ENCODE measurements around the gene MDK. TPM values are rescaled to one million over a fixed set of nuclear protein-coding genes. Genes with fewer than 3 reads are reported as not detected.

Gene MDK
- total and polyA plus RNA-seq, 4 donors = 2.3 to 41.8 (median 13.5) TPM

DNA sequence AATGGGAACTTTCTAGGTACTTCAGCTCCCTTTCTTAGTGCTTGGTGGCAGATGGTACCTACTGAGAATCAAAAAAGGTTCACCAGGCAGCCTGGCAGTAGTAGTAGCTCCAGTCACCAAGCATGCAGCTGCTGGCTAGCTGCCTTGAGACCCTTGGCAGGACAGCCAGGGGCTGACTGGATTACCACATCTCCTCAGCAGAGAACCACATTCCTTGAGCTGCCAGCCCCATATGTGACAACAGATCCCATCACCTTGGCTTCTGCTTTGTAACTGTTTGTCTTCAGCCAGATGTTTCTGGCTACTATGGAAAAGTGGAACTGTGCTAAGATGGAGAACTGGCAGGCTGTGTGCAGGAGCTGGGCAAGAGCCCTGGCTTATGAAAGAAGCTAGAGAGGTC lies 49.7 kb downstream of the MDK start:
- DNase-seq (ENCODE audit: low spot score) = no peak
- no peak for TF ChIP-seq RAD21 (IDR thresholded peaks at IDR 0.05)
- no peak for TF ChIP-seq HNF4G (IDR thresholded peaks at IDR 0.05)
- no peak for TF ChIP-seq GABPA (IDR thresholded peaks at IDR 0.05 in 1 of 2, conservative IDR thresholded peaks at IDR 0.05 in 1 of 2)
- no peak for TF ChIP-seq JUND (IDR thresholded peaks at IDR 0.05)
- TF ChIP-seq HNF4A (conservative IDR thresholded peaks at IDR 0.05) = no peak
- TF ChIP-seq NR2F2 (IDR thresholded peaks at IDR 0.05) = no peak
- TF ChIP-seq FOXA2 (IDR thresholded peaks at IDR 0.05) = no peak
- TF ChIP-seq, protein P1, sequence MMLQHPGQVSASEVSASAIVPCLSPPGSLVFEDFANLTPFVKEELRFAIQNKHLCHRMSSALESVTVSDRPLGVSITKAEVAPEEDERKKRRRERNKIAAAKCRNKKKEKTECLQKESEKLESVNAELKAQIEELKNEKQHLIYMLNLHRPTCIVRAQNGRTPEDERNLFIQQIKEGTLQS (IDR thresholded peaks at IDR 0.05) = no peak

More for the DNA sequence above, 49.7 kb downstream of the MDK start:
- no peak overlapping the region for H3K4me3 ChIP-seq (ENCODE audit: low read depth in 1 of 3, low read length in 3 of 3)
- no peaks in the 10 kb centered on the region for H3K4me1 ChIP-seq (ENCODE audit: control insufficient read depth in 4 of 4, insufficient read depth in 4 of 4, low read length in 3 of 4)
- H3K27ac ChIP-seq (ENCODE audit: low read depth in 1 of 2, low read length in 2 of 2) = no peak overlapping the region
- no peaks in the 10 kb centered on the region for H3K9me3 ChIP-seq (ENCODE audit: control insufficient read depth in 4 of 4, low read length in 3 of 4)
- H3K9ac ChIP-seq (ENCODE audit: low read depth in 1 of 2, low read length in 2 of 2) = no peak overlapping the region
- H3K36me3 ChIP-seq (ENCODE audit: control insufficient read depth in 4 of 4, insufficient read depth in 3 of 4, low read depth in 1 of 4, low read length in 3 of 4) = peaks cover 2 to 36% (median 25%) of the 10 kb centered on the region in 4 donors
- no peaks in the 10 kb centered on the region for H3K27me3 ChIP-seq (ENCODE audit: control insufficient read depth in 4 of 4, insufficient read depth in 4 of 4, low read length in 3 of 4)

Small RNAs within 50 kb of the gene (small RNA-seq; reads per million reads assigned to genes)
- gene MIR4688 = not detected

Other genes starting within 250 kb of the MDK start
- 1 to 10 TPM in 1 of 2 donors, under 1 TPM in 1; 0.17 to 1.3 TPM for gene CREB3L1, start 104.0 kb upstream of the MDK start, total RNA-seq
- under 1 TPM; 0.14 to 0.50 TPM for gene CREB3L1, start 104.0 kb upstream of the MDK start, polyA plus RNA-seq
- 10 to 100 TPM; 15.5 to 24.3 TPM for gene DGKZ, start 34.2 kb upstream of the MDK start, total RNA-seq
- 10 to 100 TPM in 1 of 2 donors, 1 to 10 TPM in 1; 4.6 to 13.3 TPM for gene DGKZ, start 34.2 kb upstream of the MDK start, polyA plus RNA-seq
- gene CHRM4, start 10.1 kb downstream of the MDK start, total RNA-seq = under 1 TPM; 0.08 to 0.09 TPM
- not detected for gene CHRM4, start 10.1 kb downstream of the MDK start, polyA plus RNA-seq
- gene AMBRA1, start 212.4 kb downstream of the MDK start, total RNA-seq = 10 to 100 TPM; 19.9 to 25.7 TPM
- gene AMBRA1, start 212.4 kb downstream of the MDK start, polyA plus RNA-seq = 10 to 100 TPM in 1 of 2 donors, 1 to 10 TPM in 1; 3.7 to 10.2 TPM
- 1 to 10 TPM; 3.8 to 5.9 TPM for gene HARBI1, start 235.6 kb downstream of the MDK start, total RNA-seq
- gene HARBI1, start 235.6 kb downstream of the MDK start, polyA plus RNA-seq = 1 to 10 TPM; 2.5 to 2.8 TPM
- 10 to 100 TPM; 44.6 to 49.9 TPM for gene ATG13, start 235.9 kb downstream of the MDK start, total RNA-seq
- gene ATG13, start 235.9 kb downstream of the MDK start, polyA plus RNA-seq = 10 to 100 TPM; 36.3 to 37.7 TPM